GM12878 (cell line): ENCODE results near the gene HMG20B. TPM values are rescaled to one million over a fixed set of nuclear protein-coding genes. Genes with fewer than 3 reads are reported as not detected.

Experiments used
- ATAC-seq: fragments of 200-7000 bp; cut with Tn5 transposase; 3 replicates; pipeline ENCODE4 v1.9.1; 2020; ENCODE audit warnings: mild to moderate bottlenecking, moderate library complexity
- BruUV-seq: library from RNA; stranded (reverse); fragments of 400-500 nt; replicated peaks from 2 replicates; lab custom pipeline; 2021; lab: Mats Ljungman, UMichigan
- CTCF ChIA-PET: fragments of 300-600 bp; sonication (Branson Sonifier 250); formaldehyde crosslinking; extraction: SDS; loops from one replicate; lab custom pipeline; 2021; ENCODE audit warnings: inconsistent platforms; lab: Yijun Ruan, JAX
- POLR2A ChIA-PET: fragments of 350-600 bp; formaldehyde crosslinking; extraction: SDS; loops from one replicate; lab custom pipeline; 2021; ENCODE audit warnings: inconsistent platforms; lab: Charles Lee
- RAD21 ChIA-PET: fragments of 300-600 bp; sonication (Branson Sonifier 250); formaldehyde crosslinking; loops from one replicate; lab custom pipeline; 2023; ENCODE audit warnings: antibody characterized with exemption; ENCODE audit not compliant: unreplicated experiment; lab: Charles Lee
- SMC1A ChIA-PET: fragments of 300-600 bp; sonication (Branson Sonifier 250); formaldehyde crosslinking; loops from one replicate; lab custom pipeline; 2023; ENCODE audit not compliant: unreplicated experiment, uncharacterized antibody; lab: Charles Lee
- DNase-seq: peaks from one replicate; pipeline ENCODE4 v3.0.0-alpha.2; 2011; ENCODE audit warnings: low read depth, low spot score
- FAIRE-seq: peaks from 3 replicates; lab custom pipeline; 2011; peaks lifted over from hg19 to GRCh38; lab: Jason Lieb, UNC
- H2AFZ ChIP-seq: 2 replicates; pipeline ENCODE4 v1.6.0; 2011; ENCODE audit warnings: low read depth, low read length, control low read depth; ENCODE audit not compliant: control insufficient read depth
- H3K27ac ChIP-seq: 2 replicates; pipeline ENCODE4 v1.5.1; 2011; ENCODE audit warnings: control low read depth; ENCODE audit not compliant: control insufficient read depth, insufficient read depth
- H3K27me3 ChIP-seq, 2 experiments: replicated peaks in 1 of 2; 2 replicates each; pipeline versions ENCODE4 v1.6.0 to v1.6.1; 2011; ENCODE audit warnings: low read length in 1 of 2; ENCODE audit not compliant: control insufficient read depth in 2 of 2, insufficient read depth in 2 of 2
- H3K36me3 ChIP-seq, 2 experiments: 2 replicates each; pipeline ENCODE4 v1.5.1; 2011; ENCODE audit warnings: low read length in 1 of 2; ENCODE audit not compliant: control insufficient read depth in 2 of 2, insufficient read depth in 2 of 2
- H3K4me1 ChIP-seq: 2 replicates; pipeline ENCODE4 v1.6.1; 2011; ENCODE audit warnings: mild to moderate bottlenecking, low read length, moderate library complexity, mixed read lengths; ENCODE audit not compliant: control insufficient read depth, insufficient read depth
- H3K4me2 ChIP-seq: 2 replicates; pipeline ENCODE4 v1.6.0; 2011; ENCODE audit warnings: control low read depth; ENCODE audit not compliant: control insufficient read depth, insufficient read depth
- H3K4me3 ChIP-seq: fragments of 200-600 bp; sonication (generic); 2 replicates; pipeline ENCODE4 v1.5.1; 2016
- H3K79me2 ChIP-seq: 2 replicates; pipeline ENCODE4 v1.6.0; 2011; ENCODE audit warnings: low read length; ENCODE audit not compliant: control insufficient read depth, insufficient read depth
- H3K9ac ChIP-seq: 2 replicates; pipeline ENCODE4 v1.8.0; 2011; ENCODE audit warnings: low read length, control low read depth, mixed read lengths; ENCODE audit not compliant: control insufficient read depth, insufficient read depth
- H3K9me3 ChIP-seq: replicated peaks from 3 replicates; pipeline ENCODE4 v1.5.1; 2011; ENCODE audit warnings: mild to moderate bottlenecking, low read length; ENCODE audit not compliant: control insufficient read depth, insufficient read depth
- H4K20me1 ChIP-seq: 2 replicates; pipeline ENCODE4 v1.6.0; 2011; ENCODE audit not compliant: control insufficient read depth, insufficient read depth
- MEF2A ChIP-seq: IDR thresholded peaks from 2 replicates; pipeline ENCODE4 v1.6.1; 2011; ENCODE audit warnings: low read depth, mild to moderate bottlenecking, low read length, moderate library complexity; ENCODE audit not compliant: insufficient read depth
- MYC ChIP-seq: IDR thresholded peaks from 2 replicates; pipeline ENCODE4 v1.6.1; 2011; ENCODE audit warnings: mild to moderate bottlenecking, low read length, moderate library complexity, inconsistent platforms; ENCODE audit not compliant: insufficient read depth, insufficient replicate concordance, insufficient read length, severe bottlenecking
- RB1 ChIP-seq: fragments of 450-650 bp; formaldehyde crosslinking; IDR thresholded peaks from 2 replicates; pipeline ENCODE4 v1.6.1; 2017; ENCODE audit warnings: mild to moderate bottlenecking, borderline replicate concordance
- WGBS: methylation state at CpG from one replicate; pipeline ENCODE4 v1.1.6; 2016; ENCODE audit warnings: low lambda C conversion rate; ENCODE audit not compliant: insufficient replicate concordance, insufficient coverage; ENCODE audit errors: missing lambda C conversion rate; 5-methylcytosine and 5-hydroxymethylcytosine counted together
- in situ Hi-C: fragments of 300-500 bp; cut with MboI; formaldehyde crosslinking; loops from 9 replicates; pipeline ENCODE4 v1.14.3; 2018; ENCODE audit warnings: mixed read lengths
- intact Hi-C: fragments of 100-400 bp; cut with micrococcal nuclease; formaldehyde crosslinking; loops from one replicate; pipeline ENCODE4 v1.14.2; 2022; ENCODE audit not compliant: unreplicated experiment
- polyA plus RNA-seq, 11 experiments: library from polyadenylated mRNA; depleted of rRNA in 4 of 11; unstranded in 6 of 11; stranded (reverse) in 5 of 11; fragments of >200 nt; fragmentation: Nextera tagmentation in 4 of 11; fragmentation: Illumina TruSeq in 1 of 11; extraction: Ambion mirVana in 4 of 11; extraction: Trizol in 1 of 11; gene quantifications; 1 replicate in 1 of 11; 2 replicates in 10 of 11; pipeline versions ENCODE4 v1.2.1 to v1.2.3, GENCODE V29; 2011 to 2016; ENCODE audit warnings: inconsistent platforms in 2 of 11, missing spikeins in 2 of 11, low read depth in 1 of 11
- total RNA-seq, 4 experiments: library from RNA; depleted of rRNA in 3 of 4; stranded (reverse); fragments of >200 nt in 3 of 4; fragmentation: Illumina TruSeq in 1 of 4; extraction: Trizol in 1 of 4; gene quantifications; 2 replicates each; pipeline versions ENCODE4 v1.2.1 to v1.2.3, GENCODE V29; 2013 to 2021
- TF ChIP-seq, protein P1 (sequence below): fragments of 450-650 bp; IDR thresholded peaks from 2 replicates; pipeline ENCODE4 v1.6.1; 2017; ENCODE audit warnings: mild to moderate bottlenecking, moderate library complexity
- TF ChIP-seq, protein P2 (sequence below), 3 experiments: IDR thresholded peaks in 2 of 3; conservative IDR thresholded peaks in 1 of 3; 2 replicates each; pipeline ENCODE4 v1.5.1; 2011; ENCODE audit warnings: low read depth in 3 of 3, low read length in 3 of 3, mild to moderate bottlenecking in 3 of 3, control low read depth in 2 of 3, moderate library complexity in 2 of 3, inconsistent platforms in 1 of 3, mixed read lengths in 1 of 3; ENCODE audit not compliant: control insufficient read depth in 2 of 3, insufficient read depth in 1 of 3; ENCODE audit errors: extremely low read depth in 1 of 3
- TF ChIP-seq, protein P3 (sequence below): fragments of 450-650 bp; IDR thresholded peaks from 2 replicates; pipeline ENCODE4 v1.6.1; 2017; ENCODE audit warnings: antibody characterized with exemption, mild to moderate bottlenecking, moderate library complexity

The HMG20B gene
- total and polyA plus RNA-seq, 10 of the 15 experiments (the other 5 are each of a cell fraction or from before 2014, with no cell fraction given), result 0.37 to 92.7 (median 47.0) TPM

DNA sequence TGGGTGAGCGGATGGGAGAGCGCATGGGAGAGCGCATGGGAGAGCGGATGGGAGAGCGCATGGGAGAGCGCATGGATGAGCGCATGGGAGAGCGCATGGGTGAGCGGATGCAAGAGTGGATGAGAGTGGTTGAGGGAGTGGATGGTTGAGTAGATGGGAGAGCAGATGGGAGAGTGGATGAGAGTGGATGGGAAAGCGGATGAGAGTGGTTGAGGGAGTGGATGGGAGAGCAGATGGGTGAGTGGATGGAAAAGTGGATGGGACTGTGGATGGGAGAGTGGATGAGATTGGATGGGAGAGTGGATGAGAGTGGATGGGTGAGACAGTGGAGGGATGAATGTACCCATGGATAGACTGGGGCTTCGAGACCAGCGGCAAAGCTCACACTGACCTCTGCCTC, 42.4 kb upstream of the HMG20B start (continued):
- TF ChIP-seq, protein P1, sequence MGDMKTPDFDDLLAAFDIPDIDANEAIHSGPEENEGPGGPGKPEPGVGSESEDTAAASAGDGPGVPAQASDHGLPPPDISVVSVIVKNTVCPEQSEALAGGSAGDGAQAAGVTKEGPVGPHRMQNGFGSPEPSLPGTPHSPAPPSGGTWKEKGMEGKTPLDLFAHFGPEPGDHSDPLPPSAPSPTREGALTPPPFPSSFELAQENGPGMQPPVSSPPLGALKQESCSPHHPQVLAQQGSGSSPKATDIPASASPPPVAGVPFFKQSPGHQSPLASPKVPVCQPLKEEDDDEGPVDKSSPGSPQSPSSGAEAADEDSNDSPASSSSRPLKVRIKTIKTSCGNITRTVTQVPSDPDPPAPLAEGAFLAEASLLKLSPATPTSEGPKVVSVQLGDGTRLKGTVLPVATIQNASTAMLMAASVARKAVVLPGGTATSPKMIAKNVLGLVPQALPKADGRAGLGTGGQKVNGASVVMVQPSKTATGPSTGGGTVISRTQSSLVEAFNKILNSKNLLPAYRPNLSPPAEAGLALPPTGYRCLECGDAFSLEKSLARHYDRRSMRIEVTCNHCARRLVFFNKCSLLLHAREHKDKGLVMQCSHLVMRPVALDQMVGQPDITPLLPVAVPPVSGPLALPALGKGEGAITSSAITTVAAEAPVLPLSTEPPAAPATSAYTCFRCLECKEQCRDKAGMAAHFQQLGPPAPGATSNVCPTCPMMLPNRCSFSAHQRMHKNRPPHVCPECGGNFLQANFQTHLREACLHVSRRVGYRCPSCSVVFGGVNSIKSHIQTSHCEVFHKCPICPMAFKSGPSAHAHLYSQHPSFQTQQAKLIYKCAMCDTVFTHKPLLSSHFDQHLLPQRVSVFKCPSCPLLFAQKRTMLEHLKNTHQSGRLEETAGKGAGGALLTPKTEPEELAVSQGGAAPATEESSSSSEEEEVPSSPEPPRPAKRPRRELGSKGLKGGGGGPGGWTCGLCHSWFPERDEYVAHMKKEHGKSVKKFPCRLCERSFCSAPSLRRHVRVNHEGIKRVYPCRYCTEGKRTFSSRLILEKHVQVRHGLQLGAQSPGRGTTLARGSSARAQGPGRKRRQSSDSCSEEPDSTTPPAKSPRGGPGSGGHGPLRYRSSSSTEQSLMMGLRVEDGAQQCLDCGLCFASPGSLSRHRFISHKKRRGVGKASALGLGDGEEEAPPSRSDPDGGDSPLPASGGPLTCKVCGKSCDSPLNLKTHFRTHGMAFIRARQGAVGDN, result no peak
- no peak for TF ChIP-seq MEF2A
- TF ChIP-seq MYC, result no peak
- TF ChIP-seq RB1, result no peak

DNA sequence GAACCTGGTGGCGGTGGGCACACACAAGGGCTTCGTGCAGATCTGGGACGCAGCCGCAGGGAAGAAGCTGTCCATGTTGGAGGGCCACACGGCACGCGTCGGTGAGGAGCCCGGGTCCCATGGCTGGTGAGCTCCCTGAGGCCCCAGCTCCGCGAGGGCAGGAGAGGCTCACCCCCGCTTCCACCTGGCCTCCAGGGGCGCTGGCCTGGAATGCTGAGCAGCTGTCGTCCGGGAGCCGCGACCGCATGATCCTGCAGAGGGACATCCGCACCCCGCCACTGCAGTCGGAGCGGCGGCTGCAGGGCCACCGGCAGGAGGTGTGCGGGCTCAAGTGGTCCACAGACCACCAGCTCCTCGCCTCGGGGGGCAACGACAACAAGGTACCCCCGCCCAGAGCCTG, 41.0 kb upstream of the HMG20B start:
- ChIA-PET CTCF (no interaction called here), SMC1A (no interaction called here), POLR2A (no interaction called here), RAD21 (no interaction called here)
- DNase-seq (no peak), ATAC-seq (no peak), FAIRE-seq (no peak)
- Histone ChIP-seq H3K27ac (no peak overlapping the region), H3K9ac (no peak overlapping the region), H4K20me1 (no peaks in the 10 kb centered on the region), H3K36me3 (peaks cover 11 to 39% of the 10 kb centered on the region in 2 experiments), H3K4me3 (no peak overlapping the region), H3K79me2 (no peaks in the 10 kb centered on the region), H3K4me2 (no peak overlapping the region), H3K27me3 (no peaks in the 10 kb centered on the region), H3K9me3 (no peaks in the 10 kb centered on the region), H3K4me1 (no peaks in the 10 kb centered on the region), H2AFZ (no peak overlapping the region)
- in situ Hi-C loops, result no loop called here
- no TSS peak for BruUV-seq
- 97% methylated on average over 29 of the region's 29 CpGs for WGBS
- intact Hi-C loops, result no loop called here
- TF ChIP-seq, protein P2, sequence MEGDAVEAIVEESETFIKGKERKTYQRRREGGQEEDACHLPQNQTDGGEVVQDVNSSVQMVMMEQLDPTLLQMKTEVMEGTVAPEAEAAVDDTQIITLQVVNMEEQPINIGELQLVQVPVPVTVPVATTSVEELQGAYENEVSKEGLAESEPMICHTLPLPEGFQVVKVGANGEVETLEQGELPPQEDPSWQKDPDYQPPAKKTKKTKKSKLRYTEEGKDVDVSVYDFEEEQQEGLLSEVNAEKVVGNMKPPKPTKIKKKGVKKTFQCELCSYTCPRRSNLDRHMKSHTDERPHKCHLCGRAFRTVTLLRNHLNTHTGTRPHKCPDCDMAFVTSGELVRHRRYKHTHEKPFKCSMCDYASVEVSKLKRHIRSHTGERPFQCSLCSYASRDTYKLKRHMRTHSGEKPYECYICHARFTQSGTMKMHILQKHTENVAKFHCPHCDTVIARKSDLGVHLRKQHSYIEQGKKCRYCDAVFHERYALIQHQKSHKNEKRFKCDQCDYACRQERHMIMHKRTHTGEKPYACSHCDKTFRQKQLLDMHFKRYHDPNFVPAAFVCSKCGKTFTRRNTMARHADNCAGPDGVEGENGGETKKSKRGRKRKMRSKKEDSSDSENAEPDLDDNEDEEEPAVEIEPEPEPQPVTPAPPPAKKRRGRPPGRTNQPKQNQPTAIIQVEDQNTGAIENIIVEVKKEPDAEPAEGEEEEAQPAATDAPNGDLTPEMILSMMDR (IDR thresholded peaks at IDR 0.05 in 2 of 3, conservative IDR thresholded peaks at IDR 0.05 in 1 of 3; ENCODE audit: control insufficient read depth in 2 of 3, extremely low read depth in 1 of 3, insufficient read depth in 1 of 3, low read depth in 3 of 3, low read length in 3 of 3), result no peak
- TF ChIP-seq, protein P3, sequence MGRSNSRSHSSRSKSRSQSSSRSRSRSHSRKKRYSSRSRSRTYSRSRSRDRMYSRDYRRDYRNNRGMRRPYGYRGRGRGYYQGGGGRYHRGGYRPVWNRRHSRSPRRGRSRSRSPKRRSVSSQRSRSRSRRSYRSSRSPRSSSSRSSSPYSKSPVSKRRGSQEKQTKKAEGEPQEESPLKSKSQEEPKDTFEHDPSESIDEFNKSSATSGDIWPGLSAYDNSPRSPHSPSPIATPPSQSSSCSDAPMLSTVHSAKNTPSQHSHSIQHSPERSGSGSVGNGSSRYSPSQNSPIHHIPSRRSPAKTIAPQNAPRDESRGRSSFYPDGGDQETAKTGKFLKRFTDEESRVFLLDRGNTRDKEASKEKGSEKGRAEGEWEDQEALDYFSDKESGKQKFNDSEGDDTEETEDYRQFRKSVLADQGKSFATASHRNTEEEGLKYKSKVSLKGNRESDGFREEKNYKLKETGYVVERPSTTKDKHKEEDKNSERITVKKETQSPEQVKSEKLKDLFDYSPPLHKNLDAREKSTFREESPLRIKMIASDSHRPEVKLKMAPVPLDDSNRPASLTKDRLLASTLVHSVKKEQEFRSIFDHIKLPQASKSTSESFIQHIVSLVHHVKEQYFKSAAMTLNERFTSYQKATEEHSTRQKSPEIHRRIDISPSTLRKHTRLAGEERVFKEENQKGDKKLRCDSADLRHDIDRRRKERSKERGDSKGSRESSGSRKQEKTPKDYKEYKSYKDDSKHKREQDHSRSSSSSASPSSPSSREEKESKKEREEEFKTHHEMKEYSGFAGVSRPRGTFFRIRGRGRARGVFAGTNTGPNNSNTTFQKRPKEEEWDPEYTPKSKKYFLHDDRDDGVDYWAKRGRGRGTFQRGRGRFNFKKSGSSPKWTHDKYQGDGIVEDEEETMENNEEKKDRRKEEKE, result no peak
- TF ChIP-seq, protein P1, result no peak
